B cell (primary cell): Measurements from ENCODE around the gene GLRA1.

Experiments
- CTCF ChIP-seq: fragments of 200-600 bp; IDR thresholded peaks from one replicate; pipeline ENCODE4 v1.8.0; 2022; ENCODE audit warnings: antibody characterized with exemption, mild to moderate bottlenecking
- EZH2 ChIP-seq: IDR thresholded peaks from 2 replicates; pipeline ENCODE4 v1.6.1; 2012; ENCODE audit warnings: borderline replicate concordance, low read depth, mild to moderate bottlenecking, moderate library complexity, low read length; ENCODE audit not compliant: insufficient read depth, poor library complexity, severe bottlenecking

- TF ChIP-seq CTCF, result no peak
- TF ChIP-seq EZH2, result no peak
These were observed 32.1 kb upstream of the GLRA1 start for GRCh38 chr5:151956725-151957124.
